Osteocyte (in vitro differentiated cells): ENCODE data around the gene OR1K1. TPM values are rescaled to one million over a fixed set of nuclear protein-coding genes. Genes with fewer than 3 reads are reported as not detected.

Experiments used
- DNase-seq: peaks from one replicate; pipeline ENCODE4 v3.0.0; 2021; ENCODE audit warnings: mixed read lengths; ENCODE audit not compliant: unreplicated experiment; ENCODE audit errors: extremely low spot score
- H3K27ac Mint-ChIP-seq: one replicate; pipeline ENCODE4 v1.8.0; 2021; ENCODE audit warnings: mild to moderate bottlenecking, mixed read lengths; ENCODE audit not compliant: unreplicated experiment
- H3K27me3 Mint-ChIP-seq: one replicate; pipeline ENCODE4 v1.8.0; 2021; ENCODE audit warnings: mixed read lengths; ENCODE audit not compliant: unreplicated experiment
- H3K36me3 Mint-ChIP-seq: one replicate; pipeline ENCODE4 v1.8.0; 2021; ENCODE audit warnings: mixed read lengths; ENCODE audit not compliant: unreplicated experiment
- H3K4me1 Mint-ChIP-seq: one replicate; pipeline ENCODE4 v1.8.0; 2021; ENCODE audit warnings: mixed read lengths; ENCODE audit not compliant: unreplicated experiment
- H3K4me3 Mint-ChIP-seq: one replicate; pipeline ENCODE4 v1.8.0; 2021; ENCODE audit warnings: mild to moderate bottlenecking, moderate library complexity, mixed read lengths; ENCODE audit not compliant: unreplicated experiment
- H3K9me3 Mint-ChIP-seq: one replicate; pipeline ENCODE4 v1.8.0; 2021; ENCODE audit warnings: mixed read lengths; ENCODE audit not compliant: unreplicated experiment
- CTCF ChIP-seq: fragments of 200-600 bp; sonication (generic); IDR thresholded peaks from 2 replicates; pipeline ENCODE4 v1.5.0; 2021; ENCODE audit warnings: antibody characterized with exemption, mild to moderate bottlenecking, moderate library complexity
- total RNA-seq: library from RNA; stranded (reverse); gene quantifications from 2 replicates; pipeline ENCODE4 v1.2.1, GENCODE V29; 2021

The OR1K1 gene
- total RNA-seq, 1 donor from 2014 or later: not detected

GRCh38 chr9:122779181-122779580 is 20.7 kb upstream of the OR1K1 start:
- Mint-ChIP-seq H3K27ac (no peak overlapping the region), H3K27me3 (peaks cover 25% of the 10 kb centered on the region)
- no peak for DNase-seq

GRCh38 chr9:122780026-122780425 is 19.9 kb upstream of the OR1K1 start:
- DNase-seq: no peak
- H3K4me1 Mint-ChIP-seq: no peaks in the 10 kb centered on the region
- peaks cover 29% of the 10 kb centered on the region for H3K27me3 Mint-ChIP-seq
- H3K27ac Mint-ChIP-seq: no peak overlapping the region
- H3K9me3 Mint-ChIP-seq: no peaks in the 10 kb centered on the region
- H3K36me3 Mint-ChIP-seq: no peaks in the 10 kb centered on the region
- no peak overlapping the region for H3K4me3 Mint-ChIP-seq
- TF ChIP-seq CTCF: no peak

More at GRCh38 chr9:122779181-122779580, 20.7 kb upstream of the OR1K1 start:
- Mint-ChIP-seq H3K4me1 (no peaks in the 10 kb centered on the region), H3K4me3 (no peak overlapping the region), H3K9me3 (no peaks in the 10 kb centered on the region), H3K36me3 (no peaks in the 10 kb centered on the region)
- TF ChIP-seq CTCF: no peak

- no peak for DNase-seq
- Mint-ChIP-seq H3K36me3 (no peaks in the 10 kb centered on the region), H3K27ac (no peak overlapping the region), H3K4me3 (no peak overlapping the region), H3K27me3 (peaks cover 29% of the 10 kb centered on the region), H3K9me3 (no peaks in the 10 kb centered on the region), H3K4me1 (no peaks in the 10 kb centered on the region)
- TF ChIP-seq CTCF: no peak
Observed at GRCh38 chr9:122781671-122782070, 18.3 kb upstream of the OR1K1 start.

- Mint-ChIP-seq H3K4me3 (no peak overlapping the region), H3K27ac (no peak overlapping the region), H3K36me3 (no peaks in the 10 kb centered on the region), H3K4me1 (no peaks in the 10 kb centered on the region), H3K27me3 (peaks cover 18% of the 10 kb centered on the region), H3K9me3 (no peaks in the 10 kb centered on the region)
- DNase-seq: no peak
- no peak for TF ChIP-seq CTCF
Observed at GRCh38 chr9:122785269-122785668, 14.7 kb upstream of the OR1K1 start.

- H3K27me3 Mint-ChIP-seq: peaks cover 18% of the 10 kb centered on the region
- no peaks in the 10 kb centered on the region for H3K36me3 Mint-ChIP-seq
- TF ChIP-seq CTCF: no peak
- H3K4me3 Mint-ChIP-seq: no peak overlapping the region
- no peaks in the 10 kb centered on the region for H3K4me1 Mint-ChIP-seq
- no peak overlapping the region for H3K27ac Mint-ChIP-seq
- H3K9me3 Mint-ChIP-seq: no peaks in the 10 kb centered on the region
- DNase-seq: peak; percentile 34
Observed at GRCh38 chr9:122786338-122786737, 13.6 kb upstream of the OR1K1 start.
